GM18499 (cell line): Measurements from ENCODE around the gene SDR39U1.

Source experiments
- ATAC-seq: cut with Tn5 transposase; IDR thresholded peaks from one replicate; pipeline ENCODE4 v1.9.1; 2021; ENCODE audit warnings: moderate number of reproducible peaks; ENCODE audit not compliant: insufficient read depth, unreplicated experiment

Gene SDR39U1

DNA sequence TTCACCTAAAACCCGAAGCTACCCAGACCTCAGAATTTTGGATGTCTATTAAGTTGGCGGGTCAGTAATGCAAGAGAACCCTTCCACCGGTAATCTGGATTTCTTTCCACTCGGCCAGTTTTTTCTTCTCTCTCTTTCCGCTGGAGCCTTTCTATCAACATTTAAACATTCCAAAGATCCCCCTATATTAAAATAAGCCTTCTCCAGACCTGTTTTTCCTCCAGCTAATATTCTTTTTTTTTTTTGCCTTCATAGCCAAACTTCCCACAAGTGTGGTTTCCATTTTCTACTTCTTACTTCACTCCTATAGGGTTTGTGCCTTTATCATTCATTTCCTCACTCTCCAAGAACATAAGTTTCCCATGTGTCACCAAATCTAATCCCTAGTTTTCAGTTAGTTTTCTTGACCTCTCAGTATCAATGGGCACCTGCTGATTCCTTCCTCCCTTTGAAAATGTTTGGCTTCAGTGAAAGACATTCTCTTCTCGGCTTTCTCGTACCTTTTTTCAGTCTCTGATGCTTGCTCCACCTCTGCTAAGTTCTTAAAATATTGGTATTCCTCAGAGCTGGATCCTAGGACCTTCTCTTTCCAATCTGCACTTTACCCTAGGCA lies 583 bp upstream of the SDR39U1 start:
- ATAC-seq, result no peak

DNA sequence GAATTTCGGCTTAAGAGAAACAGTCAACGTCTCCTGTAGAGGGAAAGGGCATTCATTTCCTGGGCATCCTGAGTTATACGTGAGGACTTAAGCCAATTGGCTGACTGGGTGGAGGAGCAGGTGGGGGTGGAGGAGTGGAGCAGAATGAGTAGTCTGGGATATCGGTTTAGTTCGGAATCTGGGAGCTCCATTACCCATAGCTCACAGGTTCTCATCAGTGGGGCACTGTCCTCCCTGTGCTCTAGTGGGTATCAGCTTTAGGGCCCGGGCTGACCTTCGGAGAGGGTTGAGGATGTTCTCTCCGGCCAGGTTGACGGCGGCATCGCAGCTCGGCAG lies 704 bp downstream of the SDR39U1 start:
- no peak for ATAC-seq

GRCh38 chr14:24441485-24441884 lies 1.1 kb downstream of the SDR39U1 start:
- no peak for ATAC-seq

DNA sequence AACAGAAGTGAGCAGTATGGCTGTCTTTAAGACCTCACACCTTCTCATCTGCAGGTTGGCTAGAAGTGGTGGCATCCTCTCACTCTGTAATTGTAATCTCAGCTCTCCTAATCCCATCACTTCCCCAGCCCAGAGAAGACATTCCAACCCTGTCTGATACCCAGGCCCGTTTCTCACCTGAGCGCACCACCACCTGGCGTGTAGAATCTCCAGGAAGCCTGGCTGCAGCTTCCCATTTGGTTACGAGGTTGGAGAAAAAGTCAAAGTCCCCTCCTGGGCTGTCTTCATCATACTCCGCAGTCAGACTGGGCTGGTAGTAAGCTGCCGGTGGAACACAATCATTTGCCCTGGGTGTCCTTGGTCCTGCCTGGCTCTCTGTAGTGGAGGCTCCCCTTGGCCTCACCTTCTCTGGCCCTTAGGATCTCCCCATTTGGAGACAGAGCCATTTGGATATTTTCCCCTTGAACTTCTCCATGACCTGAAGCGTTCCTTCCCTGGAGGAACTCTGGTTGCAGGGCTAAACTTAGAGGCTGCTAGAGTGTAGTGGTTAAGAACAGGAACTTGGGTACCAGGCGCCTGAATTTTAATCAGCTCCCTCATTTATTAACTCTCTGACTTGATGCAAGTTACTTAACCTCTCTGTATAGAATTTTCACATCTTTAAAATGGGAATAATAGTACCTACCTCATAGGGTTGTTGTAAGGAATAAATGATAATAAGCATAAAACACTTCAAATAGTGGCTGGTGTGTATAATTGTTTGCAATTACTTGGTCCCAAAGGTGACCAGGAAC lies 1.8 kb downstream of the SDR39U1 start:
- no peak for ATAC-seq

GRCh38 chr14:24439830-24440605 lies 2.6 kb downstream of the SDR39U1 start:
- ATAC-seq, result no peak

DNA sequence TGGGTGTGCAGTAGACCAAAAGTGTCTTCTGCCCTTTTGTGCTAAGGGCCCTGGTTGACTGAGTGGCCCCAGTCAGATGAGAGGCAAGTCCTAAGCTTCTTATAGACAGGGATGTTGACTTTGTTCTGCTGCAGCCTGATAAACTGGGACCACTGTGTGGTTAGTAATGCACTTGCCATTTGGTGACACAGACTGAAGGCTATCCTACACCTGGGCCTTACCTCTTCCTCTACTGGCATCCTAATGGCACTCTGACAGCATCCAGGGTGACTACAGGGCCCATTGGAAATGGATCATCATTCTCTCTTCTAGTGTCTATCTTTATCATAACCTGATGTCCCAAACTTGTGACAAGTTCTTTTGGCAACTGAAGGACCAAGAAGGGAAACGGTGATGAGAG lies 3.3 kb downstream of the SDR39U1 start:
- no peak for ATAC-seq

- ATAC-seq, result no peak
These were observed 4.1 kb downstream of the SDR39U1 start for GRCh38 chr14:24438223-24439097.

DNA sequence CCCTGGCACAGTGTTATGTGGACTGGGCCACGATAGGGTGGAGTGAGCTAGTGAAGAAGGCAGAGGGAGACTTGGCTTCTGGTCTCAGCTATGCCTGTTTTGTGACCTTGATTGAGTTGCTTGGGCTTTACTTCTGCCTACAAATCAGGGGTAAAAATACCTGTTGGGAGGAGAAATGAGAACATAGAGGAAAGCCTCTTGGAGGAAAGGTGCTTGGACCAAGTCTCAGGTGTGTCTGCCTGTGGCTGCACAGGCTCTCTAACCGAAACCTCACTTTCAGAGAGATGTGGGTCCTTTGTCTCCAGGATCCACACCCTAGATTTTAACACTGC lies 4.9 kb downstream of the SDR39U1 start:
- no peak for ATAC-seq

DNA sequence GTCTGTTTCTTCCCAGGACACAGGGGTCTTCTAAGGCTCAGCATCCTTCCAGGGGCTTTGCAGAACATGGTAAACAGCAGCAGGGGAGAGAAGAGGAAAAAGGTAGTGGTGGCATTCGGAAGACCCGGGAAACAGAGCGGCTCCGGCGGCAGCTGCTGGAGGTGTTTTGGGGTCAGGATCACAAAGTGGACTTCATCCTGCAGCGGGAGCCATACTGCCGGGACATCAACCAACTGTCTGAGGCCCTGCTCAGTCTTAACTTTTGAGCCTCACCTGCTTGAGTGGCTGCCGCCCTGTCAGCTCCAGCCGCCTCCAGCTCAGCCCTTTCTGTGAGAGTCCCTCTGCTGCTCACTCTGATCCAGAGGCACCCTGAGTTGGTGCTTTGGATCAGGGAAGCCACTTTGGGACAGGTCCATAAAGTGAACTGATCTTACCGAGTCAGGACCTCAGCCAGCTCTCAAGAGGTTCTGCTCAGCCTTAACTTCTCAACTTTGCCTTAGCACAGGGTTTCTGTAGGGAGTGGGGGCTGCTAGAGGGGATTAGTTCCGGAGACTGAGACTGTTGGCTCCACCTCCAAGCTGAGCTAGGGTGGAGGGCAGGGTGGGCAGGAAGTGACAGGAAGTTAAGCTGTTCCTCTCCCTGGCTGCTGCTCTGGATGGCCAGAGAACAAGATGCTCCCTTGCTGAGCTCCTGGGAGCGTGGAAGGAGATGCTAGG lies 5.4 kb downstream of the SDR39U1 start:
- no peak for ATAC-seq

DNA sequence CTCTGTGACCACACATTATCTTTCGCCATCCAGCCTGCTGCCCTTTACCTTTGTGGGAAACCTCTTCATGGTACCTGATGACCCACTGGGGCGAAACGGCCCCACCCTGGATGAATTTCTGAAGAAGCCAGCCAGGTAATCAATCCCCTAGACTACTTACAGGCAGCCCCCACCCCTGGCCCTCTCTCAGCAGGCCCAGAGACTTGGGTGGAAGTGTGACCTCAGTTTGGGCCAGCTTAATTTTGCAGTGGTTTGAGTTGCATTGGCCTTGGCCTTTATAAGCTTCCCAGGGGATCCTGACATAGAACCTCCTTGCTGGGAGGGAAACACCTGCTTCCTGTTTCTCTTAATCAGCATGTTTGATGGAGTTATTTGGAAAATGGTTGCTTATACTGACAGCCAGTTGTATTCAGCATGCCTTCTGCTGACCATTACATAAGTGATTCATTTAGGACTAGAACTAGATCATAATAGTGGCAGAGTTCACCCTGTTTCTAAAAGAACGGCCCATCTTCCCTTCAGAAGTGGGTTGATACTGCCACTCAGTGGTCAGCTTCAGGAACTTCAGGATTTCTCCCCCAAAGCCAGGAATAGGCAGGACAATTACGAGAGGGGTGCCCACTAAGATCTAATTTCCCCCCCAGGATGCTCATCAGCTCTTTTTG lies 6.1 kb downstream of the SDR39U1 start:
- ATAC-seq, result no peak

DNA sequence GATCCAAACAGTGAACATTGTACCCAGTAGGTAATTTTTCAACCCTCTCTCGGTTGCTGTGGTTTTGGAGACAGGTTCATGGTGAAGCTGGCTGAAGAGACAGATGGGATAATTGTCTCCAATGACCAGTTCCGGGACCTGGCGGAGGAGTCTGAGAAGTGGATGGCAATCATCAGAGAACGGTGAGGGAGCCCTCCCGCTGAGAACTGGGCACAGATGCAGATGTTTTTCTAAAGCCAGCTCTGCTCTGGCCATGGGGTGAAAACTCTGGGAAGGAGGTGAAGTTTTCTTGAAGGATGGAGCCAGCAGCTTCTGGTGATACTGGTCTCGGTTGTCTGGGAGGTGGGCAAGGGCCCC lies 6.6 kb downstream of the SDR39U1 start:
- ATAC-seq, result no peak

GRCh38 chr14:24435192-24435810 lies 7.3 kb downstream of the SDR39U1 start:
- ATAC-seq, result no peak

DNA sequence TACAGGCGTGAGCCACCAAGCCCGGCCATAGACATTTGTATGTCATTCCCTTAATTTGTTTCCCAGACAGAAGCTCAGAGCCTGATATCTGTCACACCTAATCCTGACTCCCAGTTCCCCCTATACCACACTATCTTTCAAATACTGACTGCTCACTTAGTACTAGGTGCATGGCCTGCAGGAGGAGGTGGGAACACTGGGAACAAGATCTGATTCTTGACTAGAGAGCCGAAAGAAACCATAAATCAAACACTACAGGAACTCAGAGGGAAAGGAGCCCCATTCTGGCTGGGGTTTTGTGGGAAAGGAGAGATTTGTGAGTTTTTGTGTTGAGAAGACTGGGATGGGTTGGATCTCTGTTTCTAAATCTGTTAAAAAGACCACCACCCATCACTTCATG lies 7.9 kb downstream of the SDR39U1 start:
- no peak for ATAC-seq

DNA sequence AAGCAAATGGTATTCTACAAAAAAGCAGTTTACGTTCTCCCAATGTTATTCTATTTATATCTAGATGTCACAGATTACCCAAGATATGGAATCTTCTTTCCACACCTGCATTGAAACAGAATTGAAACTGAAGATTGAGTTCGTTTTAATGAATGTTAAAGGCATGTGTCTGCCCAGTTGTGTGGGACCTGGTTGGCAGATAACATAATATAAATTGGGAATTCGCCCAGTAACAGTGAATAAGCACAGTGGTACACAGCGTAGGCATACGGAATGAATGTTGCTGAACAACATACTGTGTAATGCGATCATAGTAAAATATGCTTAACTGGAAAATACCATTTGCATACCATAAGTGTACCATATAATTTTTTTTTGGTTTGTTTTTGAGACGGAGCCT lies 8.5 kb downstream of the SDR39U1 start:
- no peak for ATAC-seq

- ATAC-seq, result no peak
These were observed 10.1 kb downstream of the SDR39U1 start for GRCh38 chr14:24432259-24433131.

- peak; percentile 29 for ATAC-seq
These were observed 10.9 kb downstream of the SDR39U1 start for GRCh38 chr14:24431569-24432258.

DNA sequence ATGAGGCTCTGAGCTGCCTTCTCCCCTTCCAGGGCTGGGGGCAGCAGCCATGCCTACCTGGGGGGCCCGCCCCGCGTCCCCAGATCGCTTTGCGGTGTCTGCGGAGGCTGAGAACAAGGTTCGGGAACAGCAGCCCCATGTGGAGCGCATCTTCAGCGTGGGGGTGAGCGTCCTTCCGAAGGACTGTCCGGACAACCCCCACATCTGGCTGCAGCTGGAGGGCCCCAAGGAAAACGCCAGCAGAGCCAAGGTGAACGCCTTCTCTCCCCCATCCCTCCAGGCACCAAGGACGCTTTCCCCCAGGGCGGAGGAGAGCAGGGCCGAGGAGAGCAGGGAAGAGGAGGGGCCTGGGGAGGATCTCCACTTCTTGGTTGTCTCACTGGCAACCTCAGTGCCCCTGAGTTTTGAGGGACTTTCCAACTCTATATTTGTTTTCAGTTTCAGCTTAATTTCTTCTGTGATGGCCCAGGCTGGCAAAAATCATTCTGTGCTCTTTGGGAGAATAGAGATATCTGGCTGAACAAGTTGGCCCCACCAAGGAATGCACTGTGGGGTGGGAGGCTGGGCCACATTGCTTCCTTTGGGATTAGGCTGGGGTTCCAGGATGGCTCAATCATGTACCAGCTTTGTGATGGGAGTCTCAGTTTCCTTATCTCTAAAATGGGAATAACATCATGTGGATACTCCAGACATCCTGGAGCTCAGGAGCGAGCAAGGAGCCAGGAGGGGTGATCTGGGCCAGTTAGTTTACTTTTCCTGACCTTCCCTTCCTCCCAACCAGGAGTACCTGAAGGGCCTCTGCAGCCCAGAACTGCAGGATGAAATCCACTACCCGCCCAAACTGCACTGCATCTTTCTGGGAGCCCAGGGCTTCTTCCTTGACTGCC lies 11.7 kb downstream of the SDR39U1 start:
- ATAC-seq, result no peak
